Esophagus muscularis mucosa (tissue), 4 donors: Measurements from ENCODE around the gene LIM2. TPM values are rescaled to one million over a fixed set of nuclear protein-coding genes. Genes with fewer than 3 reads are reported as not detected.

Experiments used
- DNase-seq: peaks from one replicate; pipeline ENCODE4 v3.0.0-alpha.2; 2017; ENCODE audit errors: extremely low spot score
- H3K27ac ChIP-seq, 4 donors: fragments of 200-600 bp; sonication (generic); replicated peaks in 1 of 4; 1 replicate in 3 of 4; 2 replicates in 1 of 4; pipeline ENCODE4 v1.5.1; 2016 to 2019; ENCODE audit warnings: mild to moderate bottlenecking in 1 of 4
- H3K27me3 ChIP-seq, 4 donors: fragments of 200-600 bp; sonication (generic); one replicate each; pipeline versions ENCODE4 v1.5.1 to v1.6.0; 2016 to 2019
- H3K36me3 ChIP-seq, 4 donors: fragments of 200-600 bp; sonication (generic); one replicate each; pipeline ENCODE4 v1.5.1; 2016 to 2019
- H3K4me1 ChIP-seq, 4 donors: fragments of 200-600 bp; sonication (generic); one replicate each; pipeline ENCODE4 v1.5.1; 2016 to 2019
- H3K4me3 ChIP-seq, 4 donors: fragments of 200-600 bp; sonication (generic); 1 replicate in 2 of 4; 2 replicates in 2 of 4; pipeline ENCODE4 v1.5.1; 2016 to 2019; ENCODE audit warnings: mild to moderate bottlenecking in 4 of 4, moderate library complexity in 1 of 4
- H3K9me3 ChIP-seq, 4 donors: fragments of 200-600 bp; sonication (generic); 1 replicate in 3 of 4; 2 replicates in 1 of 4; pipeline ENCODE4 v1.5.1; 2016 to 2019
- CTCF ChIP-seq, 3 experiments: fragments of 200-600 bp in 2 of 3; fragments of 450-650 bp in 1 of 3; sonication (generic) in 2 of 3; IDR thresholded peaks; one replicate each; pipeline ENCODE4 v1.5.1; 2017 to 2019; ENCODE audit warnings: antibody characterized with exemption in 3 of 3, mild to moderate bottlenecking in 2 of 3, moderate library complexity in 1 of 3
- EP300 ChIP-seq: sonication (generic); formaldehyde crosslinking; IDR thresholded peaks from one replicate; pipeline ENCODE4 v1.6.1; 2017; ENCODE audit warnings: antibody characterized with exemption
- POLR2A ChIP-seq: fragments of 450-650 bp; IDR thresholded peaks from one replicate; pipeline ENCODE4 v1.6.1; 2017; ENCODE audit warnings: antibody characterized with exemption, moderate library complexity, mild to moderate bottlenecking, low read depth
- POLR2AphosphoS5 ChIP-seq, 2 donors: sonication (generic); formaldehyde crosslinking; IDR thresholded peaks; one replicate each; pipeline ENCODE4 v1.6.1; 2017; ENCODE audit warnings: antibody characterized with exemption in 2 of 2
- WGBS: methylation state at CpG from one replicate; pipeline ENCODE4 v1.1.5; 2018; 5-methylcytosine and 5-hydroxymethylcytosine counted together
- intact Hi-C: fragments of 100-400 bp; cut with DNase I; formaldehyde crosslinking; loops from one replicate; pipeline ENCODE4 v1.15.1; 2023
- total RNA-seq, 4 donors: library from RNA; depleted of rRNA; stranded (reverse); fragments of >200 nt; gene quantifications; one replicate each; pipeline versions ENCODE4 v1.1.0 to v1.2.1, GENCODE V29; 2016

Gene LIM2
- total RNA-seq, 4 donors from 2014 or later = not detected

GRCh38 chr19:51375504-51376221, 12.1 kb downstream of the LIM2 start:
- H3K36me3 ChIP-seq = no peaks in the 10 kb centered on the region
- H3K9me3 ChIP-seq = no peaks in the 10 kb centered on the region
- no peak overlapping the region for H3K4me3 ChIP-seq
- TF ChIP-seq POLR2A (no peak), CTCF (IDR thresholded peaks at IDR 0.05) (no peak), EP300 (no peak), POLR2AphosphoS5 (IDR thresholded peaks at IDR 0.05) (no peak)
- DNase-seq = no peak
- no peak overlapping the region for H3K27ac ChIP-seq
- intact Hi-C loops = no loop called here
- no peaks in the 10 kb centered on the region for H3K27me3 ChIP-seq
- H3K4me1 ChIP-seq = no peaks in the 10 kb centered on the region
- 85% methylated on average over 11 of the region's 11 CpGs for WGBS

- intact Hi-C loops = no loop called here
- H3K27me3 ChIP-seq = no peaks in the 10 kb centered on the region
- H3K27ac ChIP-seq = no peak within 1 kb of the TSS
- H3K9me3 ChIP-seq = no peaks in the 10 kb centered on the region
- TF ChIP-seq EP300 (no peak), POLR2AphosphoS5 (IDR thresholded peaks at IDR 0.05) (no peak), CTCF (IDR thresholded peaks at IDR 0.05) (no peak)
- peaks cover 0 to 9% (median 7%) of the 10 kb centered on the region in 4 donors for H3K4me1 ChIP-seq
- no peak within 1 kb of the TSS for H3K4me3 ChIP-seq
- H3K36me3 ChIP-seq = no peaks in the 10 kb centered on the region
- DNase-seq = no peak
- 44% methylated on average over 8 of the region's 9 CpGs for WGBS
Measured at GRCh38 chr19:51372649-51373504, 14.9 kb downstream of the LIM2 start, which contains the start of gene NKG7. TSS of gene NKG7 (minus strand) at chr19:51372654. CDS start at chr19:51372535, 119 bp downstream.

GRCh38 chr19:51372021-51372648, 15.6 kb downstream of the LIM2 start:
- H3K36me3 ChIP-seq = no peaks in the 10 kb centered on the region
- H3K4me1 ChIP-seq = peaks cover 0 to 10% (median 8%) of the 10 kb centered on the region in 4 donors
- 88% methylated on average over 13 of the region's 18 CpGs for WGBS
- intact Hi-C loops = no loop called here
- H3K27me3 ChIP-seq = no peaks in the 10 kb centered on the region
- H3K4me3 ChIP-seq = no peak overlapping the region
- H3K27ac ChIP-seq = no peak overlapping the region
- DNase-seq = no peak
- TF ChIP-seq POLR2A (no peak), EP300 (no peak), CTCF (IDR thresholded peaks at IDR 0.05) (no peak), POLR2AphosphoS5 (IDR thresholded peaks at IDR 0.05) (no peak)
- H3K9me3 ChIP-seq = no peaks in the 10 kb centered on the region

GRCh38 chr19:51371186-51371690, 16.5 kb downstream of the LIM2 start:
- DNase-seq = no peak
- no peak overlapping the region for H3K4me3 ChIP-seq
- H3K9me3 ChIP-seq = no peaks in the 10 kb centered on the region
- H3K27me3 ChIP-seq = no peaks in the 10 kb centered on the region
- no peak overlapping the region for H3K27ac ChIP-seq
- intact Hi-C loops = no loop called here
- 79% methylated on average over 8 of the region's 8 CpGs for WGBS
- no peaks in the 10 kb centered on the region for H3K36me3 ChIP-seq
- TF ChIP-seq EP300 (no peak), POLR2AphosphoS5 (IDR thresholded peaks at IDR 0.05) (no peak), POLR2A (no peak), CTCF (IDR thresholded peaks at IDR 0.05) (no peak)
- H3K4me1 ChIP-seq = peaks cover 0 to 15% (median 13%) of the 10 kb centered on the region in 4 donors
